NCI-H2107 treated with DMSO at 0.1 percent for 48 hours (cell line): ENCODE measurements around the gene ETF1.

ENCODE experiments used
- DNase-seq: peaks from one replicate; lab custom pipeline; 2025; ENCODE audit not compliant: unreplicated experiment; lab: John Stamatoyannopoulos, UW

Gene ETF1

GRCh38 chr5:138542956-138543729 lies at the start of gene ETF1:
ETF1 (minus strand) TSS chr5:138543236; CDS start chr5:138542918, 318 bp downstream.
- DNase-seq = peak; percentile 81

GRCh38 chr5:138588013-138588788 lies 45.2 kb upstream of the ETF1 start:
- DNase-seq = no peak

- DNase-seq = no peak
Observed at GRCh38 chr5:138585157-138585556, 42.1 kb upstream of the ETF1 start.

GRCh38 chr5:138583984-138584637 lies 41.1 kb upstream of the ETF1 start:
- no peak for DNase-seq

- DNase-seq = no peak
Observed at GRCh38 chr5:138582959-138583358, 39.9 kb upstream of the ETF1 start.

GRCh38 chr5:138580777-138581176 lies 37.7 kb upstream of the ETF1 start:
- no peak for DNase-seq

- no peak for DNase-seq
Observed at GRCh38 chr5:138580001-138580400, 37.0 kb upstream of the ETF1 start.

GRCh38 chr5:138579517-138579863 lies 36.5 kb upstream of the ETF1 start:
- DNase-seq = no peak

- no peak for DNase-seq
Observed at GRCh38 chr5:138577452-138577851, 34.4 kb upstream of the ETF1 start.

GRCh38 chr5:138575194-138576015 lies 32.4 kb upstream of the ETF1 start, which contains the start of gene HSPA9:
HSPA9 (minus strand) TSS chr5:138575401; CDS start chr5:138575318, 83 bp downstream.
- peak; percentile 94 for DNase-seq

GRCh38 chr5:138574744-138575193 lies 31.7 kb upstream of the ETF1 start:
- DNase-seq = no peak

GRCh38 chr5:138573949-138574670 lies 31.1 kb upstream of the ETF1 start:
- no peak for DNase-seq

- DNase-seq = no peak
Observed at GRCh38 chr5:138573223-138573622, 30.2 kb upstream of the ETF1 start.

GRCh38 chr5:138570871-138571270 lies 27.8 kb upstream of the ETF1 start:
- DNase-seq = no peak

- DNase-seq = no peak
Observed at GRCh38 chr5:138569782-138570181, 26.7 kb upstream of the ETF1 start.

- DNase-seq = no peak
Observed at GRCh38 chr5:138568061-138568824, 25.2 kb upstream of the ETF1 start.

GRCh38 chr5:138566792-138567191 lies 23.8 kb upstream of the ETF1 start:
- DNase-seq = no peak

GRCh38 chr5:138565100-138565821 lies 22.2 kb upstream of the ETF1 start:
- DNase-seq = no peak

- no peak for DNase-seq
Observed at GRCh38 chr5:138564242-138564641, 21.2 kb upstream of the ETF1 start.
